Erythroblast (primary cell): ENCODE measurements around the gene CHMP2A.
A peak's percentile ranks its signal among the peaks of the same experiment; 100 is the strongest.

Experiments
- GATA1 ChIP-seq: IDR thresholded peaks from 2 replicates; pipeline ENCODE4 v1.6.1; 2011; ENCODE audit warnings: low read depth, mild to moderate bottlenecking, control low read depth, low read length, moderate library complexity
- POLR2A ChIP-seq: IDR thresholded peaks from 2 replicates; pipeline ENCODE4 v1.6.1; 2011; ENCODE audit warnings: mild to moderate bottlenecking, low read length

DNA sequence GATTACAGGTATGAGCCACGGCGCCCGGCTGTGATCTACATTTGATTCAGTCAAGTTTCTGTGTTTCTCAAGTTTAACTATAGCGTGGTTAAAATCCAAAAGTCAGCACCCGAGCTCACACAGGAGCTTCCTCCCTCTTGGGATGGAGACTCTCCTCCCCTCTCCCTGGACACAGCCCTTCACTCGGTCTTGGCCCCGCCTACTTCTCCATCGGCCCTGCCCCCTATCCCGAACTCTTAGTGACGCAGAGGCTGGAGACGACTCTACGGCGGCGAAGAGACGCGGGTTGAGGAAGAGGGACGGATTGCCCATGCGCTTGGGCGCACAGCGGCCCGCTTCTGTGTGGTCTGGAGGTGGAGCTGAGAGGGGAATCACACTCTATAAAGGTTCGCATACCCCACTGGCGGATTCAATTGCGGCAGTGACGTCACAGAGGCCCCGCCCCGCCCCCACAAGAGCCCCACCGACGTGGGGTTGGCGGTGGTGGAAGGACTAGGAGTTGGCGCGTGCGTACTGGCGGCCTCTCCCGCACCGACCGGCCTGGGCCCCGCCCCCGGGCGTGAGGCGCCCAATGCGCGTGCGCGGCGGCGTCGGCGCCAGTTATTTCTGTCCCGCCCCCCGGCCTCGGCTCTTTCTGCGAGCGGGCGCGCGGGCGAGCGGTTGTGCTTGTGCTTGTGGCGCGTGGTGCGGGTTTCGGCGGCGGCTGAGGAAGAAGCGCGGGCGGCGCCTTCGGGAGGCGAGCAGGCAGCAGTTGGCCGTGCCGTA is 10.9 kb downstream of the CHMP2A start, which contains the start of gene TRIM28:
- peak; percentile 90 for TF ChIP-seq POLR2A
- TF ChIP-seq GATA1: no peak
